Caki2 (cell line): ENCODE data around the gene HPS6. TPM values are rescaled to one million over a fixed set of nuclear protein-coding genes. Genes with fewer than 3 reads are reported as not detected.

Source experiments
- DNase-seq: peaks from one replicate; pipeline ENCODE4 v3.0.0-alpha.2; 2015; ENCODE audit warnings: low read depth
- in situ Hi-C: cut with HindIII; loops from 2 replicates; pipeline ENCODE4 v1.10.0; 2016; ENCODE audit warnings: low sequenced_read_pairs, low pct_unique_long_range_greater_than_20kb, mixed read lengths
- total RNA-seq: library from RNA; depleted of rRNA; stranded (reverse); fragments of >200 nt; shearing (Covaris generic); gene quantifications from 2 replicates; pipeline ENCODE4 v1.2.3, GENCODE V29; 2014; ENCODE audit warnings: low replicate concordance; rRNA removed

HPS6 gene
- total RNA-seq, 1 experiment from 2014 or later: 65.1 TPM

- in situ Hi-C loops: no loop called here
- DNase-seq: no peak
Measured at GRCh38 chr10:102113956-102114857, 49.1 kb downstream of the HPS6 start.

DNA sequence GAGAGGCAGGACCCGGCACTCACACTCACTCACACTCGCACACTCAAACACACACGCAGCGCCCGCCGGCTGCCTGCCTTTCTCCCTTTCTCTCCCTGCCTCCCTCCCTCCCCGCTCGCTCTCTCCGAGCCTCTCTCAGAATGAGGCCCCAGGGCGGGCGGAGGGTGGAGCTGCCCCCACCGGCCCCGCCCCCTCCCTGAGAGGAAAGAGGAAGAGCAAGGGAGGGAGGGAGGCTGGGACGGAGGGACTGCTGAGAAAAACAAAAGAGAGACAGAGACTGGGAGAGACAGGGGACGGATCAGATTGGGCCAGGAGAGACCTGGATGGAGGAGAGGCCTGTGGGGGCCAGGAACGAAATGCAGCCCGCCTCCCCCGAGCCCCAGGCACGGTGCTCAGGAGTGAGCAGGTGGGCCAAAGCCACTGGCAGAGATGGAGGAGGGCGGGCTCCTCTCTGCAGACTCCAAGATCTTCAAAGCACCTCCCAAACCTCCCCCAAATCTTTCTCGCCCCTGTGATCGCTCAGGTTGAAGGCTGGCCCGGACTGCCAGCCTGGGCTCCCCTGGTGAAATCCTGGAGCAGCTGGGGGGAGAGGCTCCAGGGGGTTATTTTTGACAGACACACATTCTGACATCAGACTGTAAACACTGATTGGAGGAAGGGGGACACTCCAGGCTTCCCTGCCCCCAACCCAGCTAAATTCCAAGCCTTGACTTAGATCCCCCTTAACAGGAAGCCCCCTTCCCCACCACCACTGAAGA lies 49.9 kb downstream of the HPS6 start:
- DNase-seq: peak; percentile 84
- in situ Hi-C loops: no loop called here

DNA sequence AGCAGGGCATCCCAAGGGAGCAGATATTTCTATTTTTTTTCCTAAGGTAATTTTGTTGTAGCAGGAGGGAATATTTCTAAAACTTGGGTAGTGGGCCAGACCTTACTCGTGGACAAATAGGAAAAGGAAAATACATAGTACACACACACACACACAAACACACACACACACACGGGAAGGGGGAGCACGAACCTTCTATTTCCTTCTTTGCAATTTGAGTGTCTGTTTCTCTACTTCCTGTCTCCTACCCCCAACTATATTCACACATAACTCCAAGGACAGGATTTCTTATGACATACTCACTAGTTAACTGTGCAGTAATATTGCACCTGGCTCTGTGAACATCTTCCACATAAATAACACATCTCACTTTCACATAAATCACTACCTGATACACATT lies 50.6 kb downstream of the HPS6 start:
- in situ Hi-C loops: no loop called here
- DNase-seq: no peak

DNA sequence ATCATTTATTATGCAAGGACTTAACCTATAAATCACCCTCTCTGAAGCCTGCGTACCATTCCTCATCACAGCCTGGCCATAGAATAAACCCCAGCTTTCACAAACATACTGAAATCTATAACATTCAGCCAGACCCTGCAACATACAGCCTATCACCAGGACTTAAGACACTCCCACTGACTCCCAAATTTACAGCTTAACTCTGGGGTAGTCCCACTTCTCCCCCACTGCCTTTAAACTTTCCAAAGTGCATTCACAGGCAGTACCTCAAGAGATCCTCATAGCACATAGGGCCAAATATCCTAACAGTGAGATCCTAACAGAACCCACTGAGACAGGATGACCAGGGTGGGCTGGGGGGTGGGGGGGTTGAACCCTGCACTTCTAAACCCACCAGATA lies 51.5 kb downstream of the HPS6 start:
- no peak for DNase-seq
- in situ Hi-C loops: no loop called here

Other genes with a start within 250 kb of the HPS6 start
- gene OGA, start 246.9 kb upstream of the HPS6 start, total RNA-seq: 26.4 and 58.9 TPM in 2 replicates
- 0.20 TPM in 1 of 2 replicates, not detected in the other for gene KCNIP2, start 221.5 kb upstream of the HPS6 start, total RNA-seq
- gene ARMH3, start 9.2 kb upstream of the HPS6 start, total RNA-seq: 5.6 and 7.1 TPM in 2 replicates
- gene LDB1, start 55.0 kb downstream of the HPS6 start, total RNA-seq: 14.9 and 22.7 TPM in 2 replicates
- gene PPRC1, start 67.7 kb downstream of the HPS6 start, total RNA-seq: 5.3 and 15.8 TPM in 2 replicates
- 68.0 and 74.0 TPM in 2 replicates for gene NOLC1, start 87.0 kb downstream of the HPS6 start, total RNA-seq
- gene ELOVL3, start 160.9 kb downstream of the HPS6 start, total RNA-seq: 0.12 and 0.78 TPM in 2 replicates
- not detected in 2 replicates for gene PITX3, start 176.2 kb downstream of the HPS6 start, total RNA-seq
- 14.2 and 14.8 TPM in 2 replicates for gene GBF1, start 180.2 kb downstream of the HPS6 start, total RNA-seq